SK-N-SH treated with all-trans-retinoic acid at 6 μM for 48 hours (cell line): ENCODE data around the gene IDH1.

Experiments
- ARNTL ChIP-seq: fragments of 450-650 bp; formaldehyde crosslinking; IDR thresholded peaks from 2 replicates; pipeline ENCODE4 v1.5.0; 2020; ENCODE audit warnings: low read depth, mild to moderate bottlenecking, moderate library complexity, borderline replicate concordance
- CREB5 ChIP-seq: fragments of 250-450 bp; sonication (Bioruptor Pico); IDR thresholded peaks from 2 replicates; pipeline ENCODE4 v1.5.1; 2020; ENCODE audit warnings: low read depth, mild to moderate bottlenecking, moderate library complexity
- GLIS3 ChIP-seq: fragments of 250-450 bp; sonication (Bioruptor Pico); IDR thresholded peaks from 2 replicates; pipeline ENCODE4 v1.5.0; 2020; ENCODE audit warnings: mild to moderate bottlenecking, moderate library complexity
- ZC3H10 ChIP-seq: fragments of 250-450 bp; sonication (Bioruptor Pico); IDR thresholded peaks from 2 replicates; pipeline ENCODE4 v1.5.1; 2021; ENCODE audit warnings: mild to moderate bottlenecking, moderate library complexity
- ZFP30 ChIP-seq: fragments of 450-650 bp; formaldehyde crosslinking; IDR thresholded peaks from 2 replicates; pipeline ENCODE4 v1.5.0; 2022; ENCODE audit warnings: mild to moderate bottlenecking, moderate library complexity
- ZNF8 ChIP-seq: fragments of 450-650 bp; formaldehyde crosslinking; IDR thresholded peaks from 2 replicates; pipeline ENCODE4 v1.5.0; 2020; ENCODE audit warnings: mild to moderate bottlenecking, moderate library complexity

GRCh38 chr2:208269091-208269490 is 14.2 kb upstream of the IDH1 start:
- TF ChIP-seq ARNTL: no peak
- no peak for TF ChIP-seq GLIS3 (CRISPR knock-in tag)
- TF ChIP-seq ZC3H10 (CRISPR knock-in tag): no peak
- no peak for TF ChIP-seq CREB5 (CRISPR knock-in tag)
- TF ChIP-seq ZFP30 (CRISPR knock-in tag): no peak
- no peak for TF ChIP-seq ZNF8 (CRISPR knock-in tag)
